Hepatocyte (in vitro differentiated cells): ENCODE measurements around the gene MYEF2. TPM values are rescaled to one million over a fixed set of nuclear protein-coding genes. Genes with fewer than 3 reads are reported as not detected.

Source experiments
- DNase-seq: peaks from one replicate; pipeline ENCODE4 v3.0.0-alpha.2; 2016; ENCODE audit warnings: low spot score
- H2AFZ ChIP-seq: fragments of 200-600 bp; sonication (generic); 2 replicates; pipeline ENCODE4 v1.6.0; 2016; ENCODE audit warnings: antibody characterized with exemption, mild to moderate bottlenecking
- H3K27ac ChIP-seq: fragments of 200-600 bp; sonication (generic); 2 replicates; pipeline ENCODE4 v1.5.1; 2016; ENCODE audit warnings: mild to moderate bottlenecking
- H3K27me3 ChIP-seq: fragments of 200-600 bp; sonication (generic); 2 replicates; pipeline ENCODE4 v1.6.1; 2016
- H3K36me3 ChIP-seq: fragments of 200-600 bp; sonication (generic); replicated peaks from 2 replicates; pipeline ENCODE4 v1.5.1; 2016; ENCODE audit warnings: low read depth; ENCODE audit not compliant: insufficient read depth
- H3K4me1 ChIP-seq: fragments of 200-600 bp; sonication (generic); 2 replicates; pipeline ENCODE4 v1.5.1; 2016; ENCODE audit warnings: mild to moderate bottlenecking, moderate library complexity; ENCODE audit not compliant: insufficient read depth
- H3K4me2 ChIP-seq: fragments of 200-600 bp; sonication (generic); 2 replicates; pipeline ENCODE4 v1.6.0; 2016
- H3K4me3 ChIP-seq: fragments of 200-600 bp; sonication (generic); 2 replicates; pipeline ENCODE4 v1.5.1; 2016; ENCODE audit warnings: mild to moderate bottlenecking
- H3K79me2 ChIP-seq: fragments of 200-600 bp; sonication (generic); 2 replicates; pipeline ENCODE4 v1.6.0; 2017; ENCODE audit warnings: mild to moderate bottlenecking
- H3K9me2 ChIP-seq: fragments of 200-600 bp; sonication (generic); replicated peaks from 2 replicates; pipeline ENCODE4 v1.6.0; 2017; ENCODE audit warnings: mild to moderate bottlenecking; ENCODE audit not compliant: insufficient read depth
- H3K9me3 ChIP-seq: fragments of 200-600 bp; sonication (generic); 2 replicates; pipeline ENCODE4 v1.5.1; 2016; ENCODE audit warnings: low read depth, mild to moderate bottlenecking
- H4K20me1 ChIP-seq: fragments of 200-600 bp; sonication (generic); 2 replicates; pipeline ENCODE4 v1.6.0; 2016; ENCODE audit warnings: mild to moderate bottlenecking; ENCODE audit not compliant: insufficient read depth, poor library complexity, severe bottlenecking
- EZH2 ChIP-seq: fragments of 200-600 bp; sonication (generic); IDR thresholded peaks from 2 replicates; pipeline ENCODE4 v1.6.1; 2016; ENCODE audit warnings: antibody characterized with exemption, mild to moderate bottlenecking, borderline replicate concordance
- EZH2phosphoT487 ChIP-seq: fragments of 200-600 bp; sonication (generic); IDR thresholded peaks from one replicate; pipeline ENCODE4 v1.6.1; 2018; ENCODE audit warnings: antibody characterized with exemption, mild to moderate bottlenecking, low read depth, moderate library complexity; ENCODE audit not compliant: unreplicated experiment, severe bottlenecking
- WGBS: methylation state at CpG from one replicate; pipeline ENCODE4 v1.1.6; 2016; ENCODE audit warnings: low lambda C conversion rate; ENCODE audit errors: missing lambda C conversion rate; 5-methylcytosine and 5-hydroxymethylcytosine counted together
- polyA plus RNA-seq: library from polyadenylated mRNA; unstranded; fragments of >200 nt; fragmentation: Nextera tagmentation; extraction: Ambion mirVana; gene quantifications from 2 replicates; pipeline ENCODE4 v1.2.1, GENCODE V29; 2016
- total RNA-seq: library from RNA; depleted of rRNA; stranded (reverse); fragments of >200 nt; gene quantifications from 2 replicates; pipeline ENCODE4 v1.2.3, GENCODE V29; 2014
- TF ChIP-seq, protein P1 (sequence below): fragments of 200-600 bp; sonication (generic); IDR thresholded peaks from 2 replicates; pipeline ENCODE4 v1.5.1; 2016; ENCODE audit warnings: antibody characterized with exemption, mild to moderate bottlenecking; ENCODE audit not compliant: poor library complexity

The MYEF2 gene
- total and polyA plus RNA-seq, 2 experiments from 2014 or later = 10.6 to 16.2 TPM

- H4K20me1 ChIP-seq = no peaks in the 10 kb centered on the region
- H2AFZ ChIP-seq = no peak overlapping the region
- H3K27ac ChIP-seq = no peak overlapping the region
- no peaks in the 10 kb centered on the region for H3K36me3 ChIP-seq
- H3K9me2 ChIP-seq = no peaks in the 10 kb centered on the region
- H3K4me1 ChIP-seq = no peaks in the 10 kb centered on the region
- H3K4me2 ChIP-seq = peak overlapping the region; percentile 84
- H3K4me3 ChIP-seq = no peak overlapping the region
- no peaks in the 10 kb centered on the region for H3K9me3 ChIP-seq
- H3K79me2 ChIP-seq = peaks cover 42% of the 10 kb centered on the region
- peaks cover 4% of the 10 kb centered on the region for H3K27me3 ChIP-seq
- TF ChIP-seq EZH2phosphoT487 = no peak
- TF ChIP-seq, protein P1, sequence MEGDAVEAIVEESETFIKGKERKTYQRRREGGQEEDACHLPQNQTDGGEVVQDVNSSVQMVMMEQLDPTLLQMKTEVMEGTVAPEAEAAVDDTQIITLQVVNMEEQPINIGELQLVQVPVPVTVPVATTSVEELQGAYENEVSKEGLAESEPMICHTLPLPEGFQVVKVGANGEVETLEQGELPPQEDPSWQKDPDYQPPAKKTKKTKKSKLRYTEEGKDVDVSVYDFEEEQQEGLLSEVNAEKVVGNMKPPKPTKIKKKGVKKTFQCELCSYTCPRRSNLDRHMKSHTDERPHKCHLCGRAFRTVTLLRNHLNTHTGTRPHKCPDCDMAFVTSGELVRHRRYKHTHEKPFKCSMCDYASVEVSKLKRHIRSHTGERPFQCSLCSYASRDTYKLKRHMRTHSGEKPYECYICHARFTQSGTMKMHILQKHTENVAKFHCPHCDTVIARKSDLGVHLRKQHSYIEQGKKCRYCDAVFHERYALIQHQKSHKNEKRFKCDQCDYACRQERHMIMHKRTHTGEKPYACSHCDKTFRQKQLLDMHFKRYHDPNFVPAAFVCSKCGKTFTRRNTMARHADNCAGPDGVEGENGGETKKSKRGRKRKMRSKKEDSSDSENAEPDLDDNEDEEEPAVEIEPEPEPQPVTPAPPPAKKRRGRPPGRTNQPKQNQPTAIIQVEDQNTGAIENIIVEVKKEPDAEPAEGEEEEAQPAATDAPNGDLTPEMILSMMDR = no peak
- no peak for TF ChIP-seq EZH2
- no peak for DNase-seq
- WGBS = 73% methylated on average over 2 of the region's 2 CpGs
Observed at GRCh38 chr15:48176957-48177356, 1.1 kb downstream of the MYEF2 start.

GRCh38 chr15:48176112-48176511 lies 2.0 kb downstream of the MYEF2 start:
- Histone ChIP-seq H3K9me3 (no peaks in the 10 kb centered on the region), H3K4me1 (no peaks in the 10 kb centered on the region), H3K27me3 (peaks cover 4% of the 10 kb centered on the region), H3K9me2 (no peaks in the 10 kb centered on the region), H3K4me2 (no peak overlapping the region), H2AFZ (no peak overlapping the region), H3K27ac (no peak overlapping the region), H4K20me1 (no peaks in the 10 kb centered on the region), H3K36me3 (no peaks in the 10 kb centered on the region), H3K4me3 (no peak overlapping the region), H3K79me2 (peaks cover 47% of the 10 kb centered on the region)
- TF ChIP-seq EZH2phosphoT487 (no peak), EZH2 (no peak)
- TF ChIP-seq, protein P1 = no peak
- 84% methylated on average over 4 of the region's 4 CpGs for WGBS
- no peak for DNase-seq

GRCh38 chr15:48175126-48175525 lies 3.0 kb downstream of the MYEF2 start:
- H3K4me2 ChIP-seq = no peak overlapping the region
- H3K79me2 ChIP-seq = peaks cover 53% of the 10 kb centered on the region
- H4K20me1 ChIP-seq = no peaks in the 10 kb centered on the region
- DNase-seq = no peak
- no peak overlapping the region for H2AFZ ChIP-seq
- H3K27ac ChIP-seq = no peak overlapping the region
- no peaks in the 10 kb centered on the region for H3K4me1 ChIP-seq
- H3K27me3 ChIP-seq = peaks cover 4% of the 10 kb centered on the region
- no peaks in the 10 kb centered on the region for H3K9me2 ChIP-seq
- H3K9me3 ChIP-seq = no peaks in the 10 kb centered on the region
- TF ChIP-seq EZH2phosphoT487 (no peak), EZH2 (no peak)
- TF ChIP-seq, protein P1 = no peak
- H3K4me3 ChIP-seq = no peak overlapping the region
- 99% methylated on average over 3 of the region's 3 CpGs for WGBS
- no peaks in the 10 kb centered on the region for H3K36me3 ChIP-seq

DNA sequence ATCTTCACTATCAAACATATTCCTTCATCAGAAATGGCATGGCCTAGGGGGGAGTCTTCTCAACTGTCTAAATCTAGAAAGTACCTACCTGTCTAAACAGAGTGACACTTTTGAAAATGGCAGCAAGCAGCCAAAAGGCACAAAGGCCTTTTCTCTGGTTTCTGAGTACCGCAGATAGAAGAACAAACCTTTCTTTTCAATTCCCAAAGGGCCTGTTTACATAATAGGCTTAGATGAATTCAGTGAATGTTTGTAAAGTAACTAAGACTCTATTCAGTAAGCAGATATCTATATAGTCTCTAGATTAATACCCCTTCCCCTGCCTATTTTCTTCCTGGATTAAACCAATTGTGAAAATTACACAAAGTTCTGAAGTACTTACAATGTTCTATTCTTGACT lies 7.1 kb downstream of the MYEF2 start:
- no peaks in the 10 kb centered on the region for H3K9me3 ChIP-seq
- TF ChIP-seq EZH2 = no peak
- TF ChIP-seq, protein P1 = no peak
- TF ChIP-seq EZH2phosphoT487 = no peak
- no peaks in the 10 kb centered on the region for H3K9me2 ChIP-seq
- peaks cover 54% of the 10 kb centered on the region for H3K79me2 ChIP-seq
- no peak for DNase-seq
- no peaks in the 10 kb centered on the region for H3K27me3 ChIP-seq
- no peaks in the 10 kb centered on the region for H3K4me1 ChIP-seq
- WGBS = 84% methylated on average over 1 of the region's 1 CpG
- no peak overlapping the region for H2AFZ ChIP-seq
- no peaks in the 10 kb centered on the region for H3K36me3 ChIP-seq
- no peak overlapping the region for H3K4me2 ChIP-seq
- H3K27ac ChIP-seq = no peak overlapping the region
- H3K4me3 ChIP-seq = no peak overlapping the region
- H4K20me1 ChIP-seq = no peaks in the 10 kb centered on the region
